LNCaP clone FGC (cell line): Measurements from ENCODE around the gene NPM3.

Experiments
- DNase-seq: peaks from one replicate; pipeline ENCODE4 v3.0.0-alpha.2; 2011; ENCODE audit warnings: low read depth
- H3K4me3 ChIP-seq: 2 replicates; pipeline ENCODE4 v1.5.1; 2011; ENCODE audit warnings: mild to moderate bottlenecking, low read depth, low read length, control low read depth
- TF ChIP-seq, protein P1 (sequence below): IDR thresholded peaks from 2 replicates; pipeline ENCODE4 v1.5.1; 2012; ENCODE audit warnings: mild to moderate bottlenecking; ENCODE audit not compliant: control insufficient read depth, insufficient read depth; ENCODE audit errors: extremely low read depth

The NPM3 gene

DNA sequence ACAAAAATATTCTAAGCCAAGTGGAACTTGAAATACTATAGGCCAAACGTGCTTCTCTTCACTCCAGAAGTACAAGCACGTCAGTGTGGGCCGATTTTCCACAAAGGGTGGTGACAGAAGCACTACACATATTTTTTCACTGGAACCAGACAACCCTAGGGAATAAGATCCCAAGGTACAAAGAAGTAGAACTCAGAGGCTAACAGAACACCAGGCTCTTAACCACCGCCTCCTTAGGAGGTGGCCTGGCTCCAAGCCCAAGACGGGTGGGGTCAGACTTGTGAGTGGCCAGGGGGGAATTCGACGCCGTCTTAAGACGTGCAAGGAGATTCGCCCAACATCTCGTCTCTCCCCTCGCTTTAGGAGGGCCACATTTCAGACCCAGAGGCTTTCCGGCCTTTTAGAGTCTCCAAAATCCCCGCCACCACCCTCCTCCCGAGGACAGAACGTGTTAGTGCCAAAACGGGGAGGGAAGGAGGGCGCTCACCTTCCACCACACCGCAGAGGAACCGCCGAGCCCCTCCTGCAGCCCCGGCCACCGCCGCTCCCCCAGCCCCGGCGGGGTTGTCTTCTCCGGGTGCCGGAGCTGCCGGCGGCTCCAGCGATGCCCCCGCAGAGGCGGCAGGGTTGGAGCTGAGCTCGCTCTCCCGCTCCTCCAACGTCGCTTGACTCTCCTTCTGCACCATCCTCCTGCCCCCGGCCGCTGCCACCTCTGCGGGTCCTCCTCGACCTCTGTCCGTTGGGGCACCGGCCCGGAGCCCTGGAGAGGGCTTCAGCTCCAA, 34.3 kb upstream of the NPM3 start:
- H3K4me3 ChIP-seq = peak overlapping the region; percentile 91
- DNase-seq = peak; percentile 92
- TF ChIP-seq, protein P1, sequence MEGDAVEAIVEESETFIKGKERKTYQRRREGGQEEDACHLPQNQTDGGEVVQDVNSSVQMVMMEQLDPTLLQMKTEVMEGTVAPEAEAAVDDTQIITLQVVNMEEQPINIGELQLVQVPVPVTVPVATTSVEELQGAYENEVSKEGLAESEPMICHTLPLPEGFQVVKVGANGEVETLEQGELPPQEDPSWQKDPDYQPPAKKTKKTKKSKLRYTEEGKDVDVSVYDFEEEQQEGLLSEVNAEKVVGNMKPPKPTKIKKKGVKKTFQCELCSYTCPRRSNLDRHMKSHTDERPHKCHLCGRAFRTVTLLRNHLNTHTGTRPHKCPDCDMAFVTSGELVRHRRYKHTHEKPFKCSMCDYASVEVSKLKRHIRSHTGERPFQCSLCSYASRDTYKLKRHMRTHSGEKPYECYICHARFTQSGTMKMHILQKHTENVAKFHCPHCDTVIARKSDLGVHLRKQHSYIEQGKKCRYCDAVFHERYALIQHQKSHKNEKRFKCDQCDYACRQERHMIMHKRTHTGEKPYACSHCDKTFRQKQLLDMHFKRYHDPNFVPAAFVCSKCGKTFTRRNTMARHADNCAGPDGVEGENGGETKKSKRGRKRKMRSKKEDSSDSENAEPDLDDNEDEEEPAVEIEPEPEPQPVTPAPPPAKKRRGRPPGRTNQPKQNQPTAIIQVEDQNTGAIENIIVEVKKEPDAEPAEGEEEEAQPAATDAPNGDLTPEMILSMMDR = no peak

DNA sequence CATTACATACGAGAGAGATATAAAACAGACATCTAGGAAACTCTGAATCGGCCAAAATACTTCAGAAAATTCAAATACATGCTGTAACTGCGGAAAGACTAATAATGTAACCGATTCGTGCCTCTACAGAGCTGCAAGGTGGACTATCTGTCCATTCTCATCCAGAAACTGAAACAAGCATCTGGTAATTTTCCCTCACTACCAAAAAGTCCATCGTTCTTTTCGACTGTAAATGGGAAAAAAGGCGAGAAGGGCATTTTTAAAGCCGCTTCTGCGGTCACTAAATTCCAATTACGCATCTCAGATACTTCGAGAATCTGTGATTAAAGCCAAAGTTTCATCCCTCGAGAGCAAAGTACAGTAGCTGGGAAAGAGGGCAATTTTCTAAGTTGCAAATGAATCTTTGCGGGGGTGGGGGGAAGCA, 33.7 kb upstream of the NPM3 start:
- TF ChIP-seq, protein P1 = no peak
- H3K4me3 ChIP-seq = peak overlapping the region; percentile 91
- no peak for DNase-seq

DNA sequence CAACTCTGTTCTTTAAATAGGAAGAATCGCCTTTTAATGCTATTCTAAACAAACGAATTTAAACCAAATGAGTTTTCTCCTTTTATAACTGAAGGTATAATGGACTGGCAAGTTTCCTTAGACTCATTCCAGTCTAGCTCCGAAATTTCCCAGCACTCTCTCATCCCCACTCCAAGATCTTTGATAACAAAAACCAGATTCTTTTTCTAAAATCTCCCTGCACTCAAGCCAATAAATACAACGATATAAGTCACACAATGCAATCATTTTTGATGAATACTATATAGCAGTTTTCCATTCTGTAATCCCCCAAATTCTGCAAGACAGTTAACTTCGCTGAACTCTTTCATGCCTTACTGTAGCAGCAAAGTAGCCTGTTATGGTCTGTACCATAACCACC, 33.1 kb upstream of the NPM3 start:
- no peak for DNase-seq
- TF ChIP-seq, protein P1 = no peak
- peak overlapping the region; percentile 91 for H3K4me3 ChIP-seq

DNA sequence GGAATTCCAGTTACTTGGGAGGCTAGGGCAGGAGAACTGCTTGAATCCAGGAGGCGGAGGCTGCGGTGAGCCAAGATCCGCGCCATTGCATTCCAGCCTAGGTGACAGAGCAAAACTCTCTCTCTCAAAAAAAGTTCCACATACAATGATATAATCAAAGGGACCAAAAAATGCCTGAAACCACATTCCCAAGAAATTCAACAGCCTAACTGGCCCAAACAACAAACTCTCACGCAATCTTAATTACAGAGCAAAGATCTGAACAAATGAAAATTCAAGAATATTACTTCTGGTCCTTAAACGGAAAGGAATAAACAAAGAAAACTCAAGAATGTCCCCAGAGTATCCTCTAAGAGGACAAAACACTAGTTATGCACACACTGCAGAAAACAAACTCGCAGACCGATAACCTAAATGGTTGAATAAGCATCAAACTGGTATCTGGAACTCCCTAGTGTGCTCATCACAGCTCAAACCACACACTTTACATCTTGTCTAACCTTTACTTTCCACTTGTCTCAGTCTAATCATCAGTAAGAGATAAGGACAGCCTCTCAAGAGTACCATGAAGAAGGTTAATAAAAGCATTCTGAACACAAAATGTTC, 31.3 kb upstream of the NPM3 start:
- TF ChIP-seq, protein P1 = no peak
- H3K4me3 ChIP-seq = no peak overlapping the region; the same call in 1 of the 2 replicates
- no peak for DNase-seq

DNA sequence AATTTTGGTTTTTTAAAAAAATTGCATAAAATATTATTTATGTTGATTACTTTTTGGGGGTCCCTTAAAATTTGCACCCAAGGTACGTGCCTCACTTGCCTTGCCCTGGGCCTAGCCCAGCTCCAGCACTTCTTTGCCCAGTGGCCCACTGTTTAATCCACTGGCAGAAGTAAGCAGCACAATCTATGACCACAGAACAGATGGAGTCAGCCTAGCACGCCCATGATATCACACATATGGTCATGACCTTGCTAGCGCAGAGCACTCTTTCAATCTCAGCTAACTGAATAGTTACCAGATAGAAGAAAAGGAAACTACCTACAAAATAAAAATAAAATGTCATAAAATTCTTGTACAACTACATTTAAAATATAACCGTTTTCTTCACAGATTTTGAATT, 29.4 kb upstream of the NPM3 start:
- TF ChIP-seq, protein P1 = no peak
- no peak overlapping the region for H3K4me3 ChIP-seq
- DNase-seq = no peak

DNA sequence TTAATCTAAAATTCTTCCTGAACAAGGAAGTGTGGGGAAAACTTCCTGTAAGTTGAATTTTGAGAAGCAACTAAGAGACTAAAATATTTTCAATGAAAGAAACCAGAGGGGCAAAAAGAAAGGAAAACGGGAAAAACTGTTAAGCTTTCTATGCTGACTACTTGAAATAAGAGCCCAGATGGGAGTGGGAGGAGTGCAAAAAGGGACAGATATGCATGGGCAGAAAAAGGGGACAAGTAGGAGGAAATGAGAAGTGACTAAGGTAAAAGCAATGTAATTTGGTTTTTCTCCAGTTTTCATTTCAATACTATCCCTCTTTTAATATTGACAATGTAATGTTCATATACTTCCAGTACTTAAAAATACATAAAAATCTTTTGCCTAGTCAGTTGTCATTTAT, 23.9 kb upstream of the NPM3 start:
- no peak overlapping the region for H3K4me3 ChIP-seq
- TF ChIP-seq, protein P1 = no peak
- DNase-seq = no peak
